Measurements from ENCODE around the gene PSMD2. TPM values are rescaled to one million over a fixed set of nuclear protein-coding genes. Genes with fewer than 3 reads are reported as not detected.

Gene PSMD2
- total RNA-seq, 4 donors from 2014 or later: 252 to 356 (median 274) TPM

GRCh38 chr3:184333190-184333589 lies 34.1 kb downstream of the PSMD2 start:
- Histone ChIP-seq H3K27me3 (no peaks in the 10 kb centered on the region), H3K9me3 (no peaks in the 10 kb centered on the region), H3K27ac (replicated peaks in 1 of 4) (peak overlapping the region; percentile 64 to 99 (median 85)), H3K36me3 (peaks cover 49 to 73% (median 71%) of the 10 kb centered on the region in 4 donors), H3K4me1 (peaks cover 25 to 46% (median 38%) of the 10 kb centered on the region in 4 donors), H3K4me3 (no peak overlapping the region)
- intact Hi-C loops (cut with DNase I): no loop called here
- no peak for TF ChIP-seq POLR2AphosphoS5 (IDR thresholded peaks at IDR 0.05)
- TF ChIP-seq POLR2A (IDR thresholded peaks at IDR 0.05; ENCODE audit: low read depth): no peak
- TF ChIP-seq, protein P1, sequence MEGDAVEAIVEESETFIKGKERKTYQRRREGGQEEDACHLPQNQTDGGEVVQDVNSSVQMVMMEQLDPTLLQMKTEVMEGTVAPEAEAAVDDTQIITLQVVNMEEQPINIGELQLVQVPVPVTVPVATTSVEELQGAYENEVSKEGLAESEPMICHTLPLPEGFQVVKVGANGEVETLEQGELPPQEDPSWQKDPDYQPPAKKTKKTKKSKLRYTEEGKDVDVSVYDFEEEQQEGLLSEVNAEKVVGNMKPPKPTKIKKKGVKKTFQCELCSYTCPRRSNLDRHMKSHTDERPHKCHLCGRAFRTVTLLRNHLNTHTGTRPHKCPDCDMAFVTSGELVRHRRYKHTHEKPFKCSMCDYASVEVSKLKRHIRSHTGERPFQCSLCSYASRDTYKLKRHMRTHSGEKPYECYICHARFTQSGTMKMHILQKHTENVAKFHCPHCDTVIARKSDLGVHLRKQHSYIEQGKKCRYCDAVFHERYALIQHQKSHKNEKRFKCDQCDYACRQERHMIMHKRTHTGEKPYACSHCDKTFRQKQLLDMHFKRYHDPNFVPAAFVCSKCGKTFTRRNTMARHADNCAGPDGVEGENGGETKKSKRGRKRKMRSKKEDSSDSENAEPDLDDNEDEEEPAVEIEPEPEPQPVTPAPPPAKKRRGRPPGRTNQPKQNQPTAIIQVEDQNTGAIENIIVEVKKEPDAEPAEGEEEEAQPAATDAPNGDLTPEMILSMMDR (IDR thresholded peaks at IDR 0.05): no peak
- TF ChIP-seq EP300 (IDR thresholded peaks at IDR 0.05): no peak
- DNase-seq (ENCODE audit: extremely low spot score): no peak
- 80% methylated on average over 6 of the region's 6 CpGs for WGBS

GRCh38 chr3:184333700-184334099 lies 34.7 kb downstream of the PSMD2 start:
- H3K36me3 ChIP-seq: peaks cover 43 to 67% (median 66%) of the 10 kb centered on the region in 4 donors

GRCh38 chr3:184334470-184335158 lies 35.6 kb downstream of the PSMD2 start:
- no peaks in the 10 kb centered on the region for H3K27me3 ChIP-seq
- no peak for TF ChIP-seq EP300 (IDR thresholded peaks at IDR 0.05)
- TF ChIP-seq, protein P1 (IDR thresholded peaks at IDR 0.05): no peak
- no peak for TF ChIP-seq POLR2A (IDR thresholded peaks at IDR 0.05; ENCODE audit: low read depth)
- no peak for TF ChIP-seq POLR2AphosphoS5 (IDR thresholded peaks at IDR 0.05)
- H3K4me3 ChIP-seq: no peak overlapping the region
- H3K4me1 ChIP-seq: peaks cover 39 to 61% (median 53%) of the 10 kb centered on the region in 4 donors
- DNase-seq (ENCODE audit: extremely low spot score): no peak
- peak overlapping the region; percentile 98 to 99 (median 99) for H3K27ac ChIP-seq (replicated peaks in 1 of 4)
- intact Hi-C loops (cut with DNase I): no loop called here
- H3K36me3 ChIP-seq: peaks cover 34 to 58% (median 57%) of the 10 kb centered on the region in 4 donors
- no peaks in the 10 kb centered on the region for H3K9me3 ChIP-seq
- no CpG with 5 or more reads among the region's 15 CpGs for WGBS

More at GRCh38 chr3:184333700-184334099, 34.7 kb downstream of the PSMD2 start:
- no peaks in the 10 kb centered on the region for H3K9me3 ChIP-seq
- DNase-seq (ENCODE audit: extremely low spot score): no peak
- TF ChIP-seq POLR2A (IDR thresholded peaks at IDR 0.05; ENCODE audit: low read depth) (no peak), EP300 (IDR thresholded peaks at IDR 0.05) (no peak), POLR2AphosphoS5 (IDR thresholded peaks at IDR 0.05) (no peak)
- TF ChIP-seq, protein P1 (IDR thresholded peaks at IDR 0.05): no peak
- peaks cover 30 to 52% (median 43%) of the 10 kb centered on the region in 4 donors for H3K4me1 ChIP-seq
- H3K27me3 ChIP-seq: no peaks in the 10 kb centered on the region
- WGBS: 87% methylated on average over 2 of the region's 3 CpGs
- no peak overlapping the region for H3K4me3 ChIP-seq
- intact Hi-C loops (cut with DNase I): no loop called here
- H3K27ac ChIP-seq (replicated peaks in 1 of 4): peak overlapping the region; percentile 71 to 99 (median 99)

DNA sequence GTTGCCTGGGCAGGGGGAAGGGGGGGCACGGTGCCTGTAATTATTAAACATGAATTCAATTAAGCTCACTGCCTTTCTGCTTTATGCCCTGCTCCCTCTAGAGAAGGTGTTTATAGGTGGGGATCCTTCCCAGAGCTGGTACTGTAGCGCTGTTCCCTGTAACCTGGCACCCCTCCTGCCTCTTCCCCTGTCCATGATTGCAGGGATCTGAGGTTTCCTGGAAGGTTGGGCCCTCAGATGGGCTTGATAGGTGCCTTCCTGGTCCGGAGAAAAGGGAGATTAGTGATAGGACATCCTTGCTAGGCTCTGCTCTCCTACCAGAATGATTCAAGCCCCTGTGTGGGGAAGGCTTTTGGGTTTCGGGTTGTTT lies 36.2 kb downstream of the PSMD2 start:
- intact Hi-C loops (cut with DNase I): no loop called here
- Histone ChIP-seq H3K9me3 (no peaks in the 10 kb centered on the region), H3K4me1 (peaks cover 43 to 67% (median 58%) of the 10 kb centered on the region in 4 donors), H3K4me3 (peak overlapping the region; percentile 84 to 97 (median 90)), H3K27ac (replicated peaks in 1 of 4) (peak overlapping the region; percentile 98 to 99 (median 99)), H3K27me3 (no peaks in the 10 kb centered on the region), H3K36me3 (peaks cover 33 to 52% (median 50%) of the 10 kb centered on the region in 4 donors)
- no peak for DNase-seq (ENCODE audit: extremely low spot score)
- 35% methylated on average over 4 of the region's 4 CpGs for WGBS
- no peak for TF ChIP-seq POLR2A (IDR thresholded peaks at IDR 0.05; ENCODE audit: low read depth)
- no peak for TF ChIP-seq POLR2AphosphoS5 (IDR thresholded peaks at IDR 0.05)
- no peak for TF ChIP-seq EP300 (IDR thresholded peaks at IDR 0.05)
- TF ChIP-seq, protein P1 (IDR thresholded peaks at IDR 0.05): no peak

Measured in esophagus muscularis mucosa (tissue), 4 donors.